ENCODE measurements around the gene ANXA11.

The ANXA11 gene

DNA sequence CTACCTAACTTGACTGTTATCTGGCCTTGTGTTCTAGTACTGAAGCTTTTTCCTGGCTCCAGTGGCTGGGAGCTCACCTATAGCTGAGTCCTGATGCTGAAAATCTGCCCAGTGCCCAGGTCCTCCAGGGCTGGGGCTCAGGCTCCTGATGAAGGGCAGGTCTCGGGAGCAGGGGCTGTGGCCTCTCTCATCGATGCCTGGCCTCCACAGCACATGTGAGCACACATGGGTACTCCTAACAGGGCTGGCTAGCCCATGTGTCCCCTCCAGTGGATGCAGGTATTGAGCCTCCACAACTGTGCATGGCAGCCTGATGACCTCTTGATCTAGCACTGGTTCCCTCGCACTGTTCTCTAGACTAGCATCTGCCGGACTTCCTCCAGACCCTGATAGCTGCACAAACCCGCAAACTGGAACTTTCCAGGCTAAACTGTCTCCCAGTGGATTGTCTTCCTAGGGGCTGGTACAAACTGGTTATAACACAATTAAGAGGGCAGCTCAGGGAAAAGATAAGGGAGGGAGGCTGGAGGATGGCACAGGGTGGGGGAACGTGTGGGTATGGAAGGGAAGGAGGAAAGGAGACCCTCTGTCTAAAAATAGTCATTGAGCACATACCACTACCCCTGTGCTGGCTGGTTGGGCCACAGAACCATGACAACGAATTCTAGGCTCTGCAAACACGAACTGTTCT, 37.7 kb downstream of the ANXA11 start:
- Mint-ChIP-seq H3K4me1 (peaks cover 34% of the 10 kb centered on the region), H3K27ac (peak overlapping the region; percentile 29), H3K36me3 (peaks cover 73% of the 10 kb centered on the region), H3K9me3 (no peaks in the 10 kb centered on the region), H3K4me3 (no peak overlapping the region)
- DNase-seq (ENCODE audit: low spot score in 2 of 2) = no peak
- no peak for ATAC-seq

DNA sequence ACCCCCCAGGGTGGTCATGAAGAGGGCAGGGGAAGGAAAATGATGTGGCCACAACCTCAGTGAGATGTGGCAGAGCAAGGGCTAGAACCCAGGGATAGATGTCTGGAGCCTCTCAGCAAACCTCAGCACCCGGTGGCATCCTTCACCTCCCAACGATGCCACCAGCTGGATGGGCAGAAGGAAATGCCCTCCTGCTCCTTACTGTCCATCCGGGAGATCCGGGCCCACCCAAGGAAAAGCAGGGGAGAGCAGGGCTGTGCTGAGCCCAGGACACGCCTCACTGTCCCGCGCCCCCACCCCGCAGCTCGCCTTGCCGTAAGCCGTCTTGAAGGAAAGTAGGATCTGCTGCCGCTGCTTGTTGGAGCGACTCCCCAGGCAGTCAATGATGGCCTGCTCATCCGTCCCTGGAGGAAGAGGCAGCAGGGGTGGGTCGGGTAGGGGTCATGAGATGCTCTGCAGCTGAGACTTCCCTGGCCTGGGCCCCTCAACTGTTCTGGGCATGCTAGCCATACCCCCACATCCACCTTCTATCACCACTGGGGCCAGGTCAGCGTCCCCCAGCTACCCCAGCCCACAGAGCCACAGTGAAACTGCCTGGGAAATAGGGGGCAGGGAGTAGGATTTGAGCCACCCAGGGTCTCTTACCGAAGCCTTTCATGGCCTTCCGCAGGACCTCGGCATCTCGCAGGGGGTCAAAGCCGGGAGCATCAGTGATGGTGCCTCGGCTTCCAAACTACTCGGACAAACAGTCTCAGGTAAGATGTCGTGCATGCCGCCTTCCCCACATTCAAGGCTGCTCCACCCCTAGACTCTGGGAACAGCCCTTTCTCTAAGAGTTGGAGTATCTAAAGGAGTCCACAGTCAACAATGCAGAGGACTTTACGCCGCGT, 38.5 kb downstream of the ANXA11 start:
- H3K4me1 Mint-ChIP-seq = peaks cover 34% of the 10 kb centered on the region
- DNase-seq (ENCODE audit: low spot score in 2 of 2) (no peak), ATAC-seq (no peak)
- peaks cover 73% of the 10 kb centered on the region for H3K36me3 Mint-ChIP-seq
- H3K9me3 Mint-ChIP-seq = no peaks in the 10 kb centered on the region
- peak overlapping the region; percentile 94 for H3K27ac Mint-ChIP-seq
- no peak overlapping the region for H3K4me3 Mint-ChIP-seq

DNA sequence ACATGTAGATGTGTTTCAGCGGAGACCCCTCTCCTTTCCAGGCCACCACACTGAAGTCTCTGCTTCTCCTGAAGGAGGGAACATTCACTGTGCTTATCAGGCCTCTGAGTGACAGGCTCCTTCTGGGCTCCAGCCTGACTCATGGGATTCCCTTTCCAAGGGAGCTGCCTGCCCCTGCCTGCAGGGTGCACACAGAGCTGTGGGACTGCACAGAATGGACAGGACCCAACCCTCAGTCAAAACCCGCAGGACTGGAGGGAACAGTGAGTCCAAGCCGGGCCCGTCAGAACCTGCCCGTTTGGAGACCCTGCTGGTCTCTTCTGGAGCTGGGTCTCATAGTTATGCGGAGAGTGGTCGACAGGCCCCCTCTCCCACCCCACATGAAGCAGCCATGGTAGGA, 40.2 kb downstream of the ANXA11 start:
- peaks cover 78% of the 10 kb centered on the region for H3K36me3 Mint-ChIP-seq
- peak overlapping the region; percentile 94 for H3K27ac Mint-ChIP-seq
- ATAC-seq = no peak
- H3K4me3 Mint-ChIP-seq = no peak overlapping the region
- no peaks in the 10 kb centered on the region for H3K9me3 Mint-ChIP-seq
- H3K4me1 Mint-ChIP-seq = peaks cover 34% of the 10 kb centered on the region
- DNase-seq (ENCODE audit: low spot score in 2 of 2) = no peak

DNA sequence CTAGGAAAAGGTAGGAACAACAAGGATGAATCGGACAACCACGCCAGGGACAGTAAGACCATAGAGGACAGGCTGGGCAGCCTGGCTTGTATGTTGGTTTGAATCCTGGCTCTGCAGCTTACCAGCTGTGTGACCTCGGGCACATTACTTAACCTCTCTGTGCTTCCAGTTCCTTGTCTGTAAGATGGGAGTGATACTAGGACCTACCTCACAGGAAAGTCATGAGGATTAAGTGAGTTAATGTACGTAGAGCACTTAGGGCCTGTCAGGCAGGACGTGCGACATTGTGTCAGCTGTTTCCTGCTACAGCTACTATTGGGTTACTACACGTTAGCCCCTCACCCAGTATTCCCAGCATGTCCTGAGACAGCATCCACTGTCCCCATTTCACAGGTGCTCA, 40.7 kb downstream of the ANXA11 start:
- Mint-ChIP-seq H3K9me3 (no peaks in the 10 kb centered on the region), H3K27ac (peak overlapping the region; percentile 79), H3K4me1 (peaks cover 29% of the 10 kb centered on the region), H3K36me3 (peaks cover 78% of the 10 kb centered on the region), H3K4me3 (no peak overlapping the region)
- no peak for DNase-seq (ENCODE audit: low spot score in 2 of 2)
- no peak for ATAC-seq

DNA sequence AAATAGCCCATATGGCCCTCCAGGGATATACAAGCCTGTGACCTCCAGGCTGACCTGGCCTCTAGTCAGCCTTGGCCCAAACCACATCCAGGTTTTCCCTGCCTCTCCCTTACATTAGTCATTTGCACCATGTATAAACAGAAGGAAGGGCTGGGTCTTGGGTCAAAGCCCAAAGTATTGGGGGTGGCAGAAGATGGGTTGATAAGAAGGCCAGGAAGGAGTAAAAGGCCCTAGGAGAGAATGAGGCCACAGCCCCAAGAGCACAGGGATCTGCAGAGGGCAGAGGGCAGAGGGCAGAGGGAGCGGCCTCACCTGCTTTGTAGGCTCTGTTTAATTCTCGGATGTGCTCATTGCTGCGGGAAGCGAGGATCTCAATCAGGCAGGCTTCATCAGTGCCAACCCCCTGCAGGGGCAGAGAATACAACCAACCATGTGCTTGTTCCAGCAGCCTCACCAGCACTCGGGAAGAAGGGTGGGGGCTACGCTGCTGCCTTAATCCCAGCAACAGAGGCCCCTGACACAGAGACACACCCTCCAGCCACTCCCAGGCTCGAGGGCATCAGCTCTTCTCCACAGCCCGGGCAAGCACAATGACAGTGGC, 41.5 kb downstream of the ANXA11 start:
- Mint-ChIP-seq H3K4me3 (no peak overlapping the region), H3K27ac (peak overlapping the region; percentile 79), H3K36me3 (peaks cover 83% of the 10 kb centered on the region), H3K9me3 (no peaks in the 10 kb centered on the region), H3K4me1 (peaks cover 24% of the 10 kb centered on the region)
- ATAC-seq = no peak
- no peak for DNase-seq (ENCODE audit: low spot score in 2 of 2)

DNA sequence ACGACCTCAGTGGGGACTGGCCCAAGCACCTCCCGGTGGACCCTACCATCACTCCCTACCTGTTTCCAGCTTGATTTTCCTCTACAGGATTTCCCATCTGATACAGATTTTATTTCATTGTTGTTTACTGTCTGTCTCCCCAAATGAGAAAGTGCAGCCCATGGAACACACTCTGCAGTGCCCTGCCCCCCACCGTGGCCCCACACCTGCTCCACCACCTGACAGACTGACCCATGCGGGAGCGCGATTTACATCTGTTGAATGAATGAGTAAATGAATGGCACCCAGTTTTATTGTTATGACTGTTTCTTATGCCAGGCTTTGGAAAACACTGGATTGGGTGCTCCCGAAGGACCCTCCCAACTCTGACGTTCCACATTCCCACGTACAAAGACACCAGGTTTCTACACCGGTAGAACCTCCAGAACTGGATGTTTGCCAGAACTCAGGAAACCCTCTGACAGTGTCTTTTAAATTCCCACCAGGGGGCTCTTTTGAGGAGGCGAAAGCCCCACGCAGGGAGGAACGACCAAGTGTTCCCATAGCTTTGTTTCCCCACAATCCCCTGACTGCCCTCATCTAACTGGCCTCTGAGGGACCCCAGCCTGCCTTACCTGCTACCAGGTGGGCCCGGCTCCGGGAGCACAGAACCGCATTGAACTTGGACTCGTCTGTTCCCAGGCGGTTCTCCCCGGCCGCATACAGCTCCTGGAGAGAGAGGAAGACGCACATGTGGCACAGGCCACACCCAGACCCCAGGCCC, 43.8 kb downstream of the ANXA11 start:
- H3K9me3 Mint-ChIP-seq = no peaks in the 10 kb centered on the region
- H3K27ac Mint-ChIP-seq = peak overlapping the region; percentile 79
- ATAC-seq (no peak), DNase-seq (ENCODE audit: low spot score in 2 of 2) (no peak)
- H3K4me3 Mint-ChIP-seq = no peak overlapping the region
- H3K4me1 Mint-ChIP-seq = peaks cover 22% of the 10 kb centered on the region
- H3K36me3 Mint-ChIP-seq = peaks cover 100% of the 10 kb centered on the region

DNA sequence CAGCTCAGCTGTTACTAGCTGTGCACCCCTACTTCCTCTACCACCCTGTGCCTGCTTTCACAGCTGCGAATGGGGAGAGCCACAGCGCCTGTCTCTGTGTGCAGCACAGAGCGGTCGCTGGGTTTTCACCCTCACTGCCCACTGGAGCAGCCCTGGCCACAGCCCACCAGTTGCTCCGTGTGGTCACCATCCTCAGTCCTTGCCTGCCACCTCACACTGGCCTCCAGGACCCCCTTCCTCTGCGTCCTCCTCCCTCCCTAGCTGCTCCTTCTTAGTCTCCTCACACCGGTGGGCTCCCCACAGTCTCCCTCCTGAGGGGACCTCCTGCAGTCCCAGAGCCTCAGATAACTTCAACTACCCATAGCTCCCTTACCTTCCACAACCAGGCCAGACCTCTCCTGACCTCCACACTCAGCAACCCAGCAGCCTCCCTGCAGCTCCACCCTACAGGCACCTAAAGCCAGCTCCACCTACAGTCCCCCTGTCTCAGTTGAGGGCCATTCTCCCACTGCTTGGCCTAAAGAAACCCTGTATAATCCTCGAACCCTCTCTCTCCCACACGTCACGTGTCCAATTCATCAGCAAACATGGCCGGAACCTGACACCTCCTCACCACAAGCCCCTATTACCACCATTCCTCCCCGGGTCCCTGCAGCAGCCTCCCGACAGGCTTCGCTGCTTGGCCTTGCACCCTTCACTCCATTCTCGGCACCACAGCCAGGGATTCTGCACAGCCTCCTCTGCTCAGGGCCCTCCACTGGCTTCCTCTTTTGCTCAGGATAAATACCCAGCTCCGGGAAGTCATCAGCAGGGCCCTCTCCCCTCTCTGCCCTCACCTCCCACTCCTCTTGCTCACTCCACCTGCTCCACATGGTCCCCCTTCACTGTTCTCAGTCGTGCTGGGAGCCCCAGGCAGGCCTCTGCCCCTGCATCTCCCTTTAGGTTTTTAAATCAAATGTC, 44.7 kb downstream of the ANXA11 start:
- DNase-seq (ENCODE audit: low spot score in 2 of 2) (no peak), ATAC-seq (no peak)
- Mint-ChIP-seq H3K9me3 (no peaks in the 10 kb centered on the region), H3K27ac (peak overlapping the region; percentile 79), H3K4me1 (peaks cover 19% of the 10 kb centered on the region), H3K4me3 (no peak overlapping the region), H3K36me3 (peaks cover 100% of the 10 kb centered on the region)

DNA sequence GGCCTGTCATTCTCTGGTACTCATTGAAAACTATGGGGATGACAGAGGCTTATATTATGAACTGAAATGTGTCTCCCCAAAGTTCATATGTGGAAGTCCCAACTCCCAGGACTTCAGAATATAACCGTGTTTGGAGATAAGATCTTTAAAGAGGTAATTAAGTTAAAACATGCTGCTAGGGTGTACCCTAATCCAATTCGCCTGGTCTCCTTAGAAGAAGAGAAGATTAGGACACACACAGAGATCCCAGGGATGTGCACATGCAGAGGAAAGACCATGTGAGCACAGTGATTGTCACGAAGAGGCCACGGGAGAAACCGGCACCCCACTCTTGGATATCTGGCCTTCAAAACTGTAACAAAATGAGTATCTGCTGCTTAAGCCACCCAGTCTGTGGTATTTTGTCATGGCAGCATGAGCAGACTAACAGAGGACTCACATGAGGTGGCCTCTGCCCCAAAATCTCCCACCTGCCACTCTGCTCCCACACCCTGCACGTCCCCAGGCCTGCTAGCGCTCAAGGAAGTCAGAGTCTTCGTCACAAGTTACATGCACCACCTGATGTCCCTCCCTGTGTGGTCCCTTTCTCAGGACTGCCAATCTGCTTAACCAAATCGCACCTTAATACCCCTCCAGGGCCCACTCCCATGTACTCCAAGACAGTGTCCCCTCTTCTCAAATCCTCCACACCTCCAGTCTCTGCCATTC, 46.0 kb downstream of the ANXA11 start:
- no peak for DNase-seq (ENCODE audit: low spot score in 2 of 2)
- peak overlapping the region; percentile 79 for H3K27ac Mint-ChIP-seq
- H3K4me3 Mint-ChIP-seq = no peak overlapping the region
- H3K36me3 Mint-ChIP-seq = peaks cover 100% of the 10 kb centered on the region
- no peaks in the 10 kb centered on the region for H3K9me3 Mint-ChIP-seq
- ATAC-seq = no peak
- peaks cover 19% of the 10 kb centered on the region for H3K4me1 Mint-ChIP-seq

DNA sequence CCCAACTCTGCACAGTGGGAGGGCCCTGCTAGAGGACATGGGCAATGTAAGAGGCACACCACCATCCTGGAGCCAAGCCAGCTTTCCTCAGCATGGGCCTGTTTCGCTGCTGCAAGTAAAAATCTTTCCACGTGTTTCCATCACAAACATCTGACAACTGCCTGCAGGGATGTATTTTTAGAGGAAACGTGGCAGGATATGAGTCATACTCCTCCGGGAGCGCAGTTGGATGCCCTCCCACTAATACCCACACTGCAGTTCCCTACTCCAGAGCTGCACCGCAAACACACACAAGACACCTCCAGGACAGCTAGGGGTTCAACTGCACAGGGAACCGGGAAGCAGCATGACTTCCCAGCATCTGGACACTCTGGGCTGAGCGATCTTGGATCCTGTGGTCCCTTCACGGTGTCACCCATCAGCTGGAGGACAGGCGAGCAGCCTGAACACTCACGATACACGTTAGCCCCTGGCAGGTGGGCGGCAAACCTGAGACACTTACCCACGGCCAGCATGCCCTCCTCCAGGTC, 46.7 kb downstream of the ANXA11 start:
- no peaks in the 10 kb centered on the region for H3K9me3 Mint-ChIP-seq
- H3K27ac Mint-ChIP-seq = peak overlapping the region; percentile 79
- DNase-seq (ENCODE audit: low spot score in 2 of 2) (no peak), ATAC-seq (no peak)
- H3K4me1 Mint-ChIP-seq = peaks cover 19% of the 10 kb centered on the region
- H3K36me3 Mint-ChIP-seq = peaks cover 100% of the 10 kb centered on the region
- no peak overlapping the region for H3K4me3 Mint-ChIP-seq

DNA sequence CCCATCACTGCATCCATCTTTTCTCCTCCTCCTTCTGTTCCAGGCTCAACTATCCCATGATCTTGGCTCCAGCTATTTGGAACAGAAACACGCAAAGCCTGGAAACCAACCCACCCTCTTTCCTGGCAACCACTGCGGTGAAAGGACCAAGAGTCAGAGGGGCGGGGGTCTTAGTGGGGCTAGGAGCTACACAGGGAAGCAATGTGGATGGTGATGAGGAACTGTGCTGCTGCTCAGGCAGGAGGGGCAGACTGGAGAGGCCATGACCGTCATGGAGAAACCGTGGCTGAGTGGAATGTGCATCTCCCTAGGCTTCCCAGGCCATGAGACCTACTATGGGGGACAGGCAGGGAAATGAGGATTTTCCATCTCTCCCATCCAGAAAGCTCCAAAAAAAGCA, 47.2 kb downstream of the ANXA11 start:
- ATAC-seq (no peak), DNase-seq (ENCODE audit: low spot score in 2 of 2) (no peak)
- Mint-ChIP-seq H3K9me3 (no peaks in the 10 kb centered on the region), H3K36me3 (peaks cover 100% of the 10 kb centered on the region), H3K27ac (peak overlapping the region; percentile 79), H3K4me1 (peaks cover 24% of the 10 kb centered on the region), H3K4me3 (no peak overlapping the region)

DNA sequence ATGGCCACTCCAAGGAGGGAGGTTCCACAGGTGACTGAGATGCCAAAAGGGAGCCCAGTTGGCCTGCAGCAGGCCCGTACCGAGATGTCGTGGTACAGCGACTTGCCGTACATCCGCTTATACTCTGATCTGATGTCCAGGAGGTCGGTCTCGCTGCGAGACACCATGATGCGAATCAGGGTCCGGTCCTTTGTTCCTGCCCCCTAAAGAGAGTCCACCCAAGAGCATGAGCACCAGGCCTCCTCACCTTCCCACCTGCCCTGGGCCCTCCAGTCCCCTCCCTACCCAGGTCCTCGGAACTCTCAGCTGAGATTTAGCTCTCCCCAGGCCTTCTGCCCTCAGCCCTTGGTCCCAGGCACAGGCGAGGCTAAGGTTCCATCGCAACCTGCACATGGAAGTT, 47.8 kb downstream of the ANXA11 start:
- DNase-seq (ENCODE audit: low spot score in 2 of 2) (no peak), ATAC-seq (no peak)
- H3K4me3 Mint-ChIP-seq = no peak overlapping the region
- H3K4me1 Mint-ChIP-seq = peaks cover 24% of the 10 kb centered on the region
- H3K9me3 Mint-ChIP-seq = no peaks in the 10 kb centered on the region
- H3K27ac Mint-ChIP-seq = peak overlapping the region; percentile 79
- H3K36me3 Mint-ChIP-seq = peaks cover 100% of the 10 kb centered on the region

DNA sequence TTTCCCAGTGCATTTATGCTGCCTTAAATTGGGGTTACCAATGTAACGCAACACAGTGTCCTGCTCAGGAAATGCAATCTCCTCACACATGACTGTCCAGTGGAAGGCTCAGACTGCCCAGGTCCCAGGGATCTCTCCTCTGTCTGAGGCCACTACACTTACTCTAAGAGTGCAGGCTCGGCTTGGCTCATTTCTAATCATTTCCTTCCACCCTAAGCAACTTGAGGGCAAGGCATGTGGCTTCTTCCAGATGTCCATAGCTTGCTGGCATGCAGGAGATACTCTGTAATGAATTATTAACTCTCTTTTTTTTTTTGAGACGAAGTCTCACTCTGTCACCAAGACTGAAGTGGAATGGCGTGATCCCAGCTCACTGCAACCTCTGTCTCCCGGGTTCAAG, 49.1 kb downstream of the ANXA11 start:
- Mint-ChIP-seq H3K9me3 (no peaks in the 10 kb centered on the region), H3K36me3 (peaks cover 100% of the 10 kb centered on the region), H3K4me3 (no peak overlapping the region), H3K27ac (peak overlapping the region; percentile 79), H3K4me1 (peaks cover 20% of the 10 kb centered on the region)
- DNase-seq (ENCODE audit: low spot score in 2 of 2) = no peak
- no peak for ATAC-seq

DNA sequence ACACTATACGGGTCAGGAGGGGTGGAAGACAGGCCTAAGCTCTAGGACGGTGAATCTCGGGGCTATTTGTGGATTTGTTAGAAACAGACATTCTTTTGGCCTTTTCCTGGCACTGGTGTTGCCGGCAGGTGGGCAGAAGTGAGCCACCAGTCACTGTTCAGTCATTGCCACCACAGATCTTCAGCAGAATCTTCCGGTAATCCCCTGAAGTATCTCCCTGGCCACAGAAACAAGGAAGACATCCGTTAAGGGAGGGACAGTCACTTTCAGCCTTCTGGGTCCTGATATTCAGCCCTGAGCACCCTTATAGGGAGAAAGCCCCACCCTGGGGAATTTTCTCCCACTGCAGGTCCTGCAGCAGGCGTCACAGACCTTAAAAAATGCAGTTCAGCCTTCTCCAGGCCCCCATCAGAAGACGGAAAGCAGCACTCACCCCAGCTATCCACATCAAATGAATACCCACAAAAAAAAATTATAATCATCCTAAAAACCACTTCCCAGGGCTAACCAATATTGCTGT, 49.6 kb downstream of the ANXA11 start:
- Mint-ChIP-seq H3K9me3 (no peaks in the 10 kb centered on the region), H3K27ac (peak overlapping the region; percentile 79), H3K36me3 (peaks cover 100% of the 10 kb centered on the region), H3K4me1 (peaks cover 15% of the 10 kb centered on the region), H3K4me3 (no peak overlapping the region)
- DNase-seq (ENCODE audit: low spot score in 2 of 2) (no peak), ATAC-seq (no peak)

All from stimulated activated effector memory CD8-positive, alpha-beta T cell treated with anti-CD3 and anti-CD28 coated beads, Interleukin-12 subunit alpha, Interleukin-12 subunit beta, amount 100 ng/mL, for 72 hours (primary cell).